GM04504 (cell line): Measurements from ENCODE around the gene NUDT1.

Source experiments
- DNase-seq: peaks from one replicate; pipeline ENCODE4 v3.0.0-alpha.2; 2012; ENCODE audit warnings: low read depth

Gene NUDT1

DNA sequence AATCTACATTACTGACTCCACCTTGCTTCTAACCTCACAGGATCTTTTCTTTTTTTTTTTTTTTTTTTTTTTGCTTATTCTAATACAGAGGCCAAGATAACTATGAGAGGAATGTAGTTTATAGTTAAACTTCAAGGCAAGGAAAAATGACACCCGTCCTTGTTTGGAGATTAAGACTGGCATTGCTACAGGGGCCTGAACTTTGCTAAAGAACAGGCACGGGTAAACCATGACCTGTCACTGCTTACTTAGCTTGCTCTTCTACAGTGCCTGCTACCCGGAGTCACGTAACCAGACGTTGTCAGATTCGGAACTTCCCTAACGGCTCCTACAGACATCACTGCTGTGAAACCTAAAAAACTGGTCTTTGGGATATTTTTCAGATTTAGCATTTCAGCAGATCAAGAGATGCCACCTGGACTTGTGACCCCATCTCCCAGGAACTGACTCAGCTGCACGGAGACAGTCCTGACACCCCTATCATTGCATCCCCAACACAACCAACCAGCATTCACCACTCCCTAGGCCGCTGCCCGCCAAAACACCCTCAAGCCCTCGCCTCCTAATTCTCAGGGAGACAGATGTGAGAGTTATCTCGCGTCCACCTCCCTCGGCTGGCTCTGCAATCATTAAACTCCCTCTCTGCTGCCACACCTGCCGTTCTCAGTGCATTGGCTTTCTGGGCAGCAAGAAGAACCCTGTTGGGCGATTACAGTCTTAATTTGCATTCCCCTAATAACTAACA is 36.8 kb upstream of the NUDT1 start:
- no peak for DNase-seq

DNA sequence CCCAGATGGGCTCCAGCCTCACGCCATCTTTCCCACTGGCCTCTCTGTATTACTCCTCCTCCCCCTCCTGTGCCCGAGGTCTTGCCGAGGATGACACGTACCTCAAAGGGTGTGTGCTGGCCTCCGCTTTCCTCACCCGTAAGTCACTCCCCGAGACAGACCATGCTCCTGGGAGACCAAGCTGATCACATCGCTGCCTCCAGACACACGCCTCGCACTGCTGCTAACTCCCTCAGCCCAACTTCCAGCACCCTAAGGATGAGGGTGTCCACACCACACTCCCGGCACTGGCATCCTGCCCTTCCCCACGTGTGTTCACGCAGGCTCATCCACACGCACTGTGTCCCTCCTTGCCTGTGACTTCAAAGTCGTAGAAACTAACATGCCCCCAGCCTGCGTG is 33.3 kb upstream of the NUDT1 start:
- no peak for DNase-seq

DNA sequence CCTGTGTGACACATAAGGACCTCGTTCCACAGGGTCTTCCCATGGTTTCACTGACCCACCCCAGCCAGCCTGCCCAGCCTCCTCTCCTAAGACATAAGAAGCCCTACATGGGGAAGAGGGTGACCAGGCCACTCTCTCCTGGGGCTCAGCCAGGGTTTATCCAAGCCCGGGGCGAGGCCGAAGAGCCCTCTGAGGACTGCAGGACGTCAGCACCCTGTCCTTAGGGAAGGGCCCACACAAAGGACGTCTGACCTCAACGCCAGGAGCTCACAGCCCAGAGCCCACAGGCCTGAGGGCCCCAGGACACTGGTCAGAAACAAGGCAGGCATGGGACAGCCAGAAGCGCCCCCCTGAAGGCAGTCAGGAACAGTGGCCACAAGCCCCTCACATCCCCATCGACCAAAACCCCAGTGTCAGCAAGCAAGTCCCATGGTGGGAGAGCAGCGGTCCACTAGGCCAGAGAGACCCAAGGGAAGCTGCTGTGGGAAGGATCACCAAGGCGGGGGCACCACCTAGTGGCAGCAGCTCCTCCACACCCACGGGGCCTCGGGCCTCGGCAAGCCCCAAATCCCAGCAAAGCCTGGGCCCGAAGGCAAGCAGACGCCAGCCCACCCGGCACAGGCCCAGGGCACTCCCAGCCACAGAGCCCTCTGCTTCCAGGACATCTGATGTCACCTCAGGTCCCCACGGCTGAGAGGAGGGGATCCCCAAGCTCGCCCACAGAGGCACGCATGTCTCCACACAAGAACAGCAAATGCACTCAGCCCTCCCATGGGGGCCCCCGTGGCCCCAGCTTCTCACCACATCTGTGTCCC is 32.7 kb upstream of the NUDT1 start:
- DNase-seq = peak; percentile 44

GRCh38 chr7:2209961-2210323 is 32.1 kb upstream of the NUDT1 start:
- no peak for DNase-seq

DNA sequence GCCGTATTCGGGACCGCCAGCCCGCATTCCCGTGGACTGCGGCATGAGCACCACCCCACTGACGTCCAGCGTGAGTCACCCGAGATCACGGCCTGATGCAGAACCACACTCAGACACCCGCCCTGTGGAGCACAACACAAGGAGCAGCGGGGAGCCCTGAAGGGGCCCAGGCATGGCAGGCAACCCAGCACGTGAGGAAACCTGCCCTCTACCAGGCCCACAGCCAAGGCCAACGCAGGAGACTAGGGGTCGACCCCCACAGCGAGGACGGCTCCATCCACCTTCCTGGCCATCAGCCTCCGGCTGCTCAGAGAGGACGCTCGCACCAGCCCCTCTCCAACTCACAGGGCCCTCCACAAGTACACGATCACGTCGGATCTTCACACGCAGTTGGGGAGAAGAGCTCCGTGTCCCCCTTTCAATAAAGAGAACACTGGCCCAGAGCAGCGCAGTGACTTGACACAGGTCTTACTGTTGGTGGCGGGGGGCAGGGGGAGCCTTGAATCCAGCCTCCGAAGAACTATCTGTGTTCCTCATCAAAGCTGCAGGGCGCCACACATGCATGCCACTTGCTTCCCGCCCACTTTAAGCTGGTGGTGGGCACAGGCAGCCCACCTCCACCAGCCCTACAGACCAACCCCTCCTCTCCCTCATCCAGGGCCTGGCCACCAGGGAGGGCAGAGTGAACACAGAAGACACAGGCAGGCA is 31.3 kb upstream of the NUDT1 start:
- no peak for DNase-seq

DNA sequence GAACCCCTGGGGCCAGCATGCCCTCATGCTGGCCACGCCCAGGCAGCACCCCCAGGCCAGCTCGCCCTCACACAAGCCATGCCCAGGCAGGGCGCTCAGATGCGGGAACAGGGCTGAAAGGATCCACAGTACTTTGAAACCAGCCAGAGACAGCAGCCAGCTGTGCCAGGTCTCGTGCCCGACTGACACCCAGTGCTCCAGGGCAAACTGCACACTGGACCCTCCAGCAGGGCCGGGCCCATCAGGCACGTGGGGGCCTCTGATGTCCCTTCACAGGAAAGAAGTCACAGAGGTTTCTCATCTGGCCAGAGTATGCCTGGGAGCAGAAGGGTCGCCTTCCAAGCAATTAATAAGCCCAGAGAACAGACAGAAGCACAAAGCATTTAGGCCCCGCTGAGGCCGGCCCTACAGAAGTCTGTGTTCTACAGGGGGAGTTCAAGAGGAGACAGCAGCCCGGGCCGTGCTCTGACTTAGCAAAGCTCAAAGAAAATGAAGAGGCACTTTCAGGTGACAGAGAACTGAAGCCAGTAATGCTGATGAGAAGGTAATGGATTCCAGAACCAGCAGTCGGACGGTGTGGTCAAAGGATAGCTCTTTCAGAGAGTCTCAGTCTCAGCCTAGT is 30.7 kb upstream of the NUDT1 start:
- no peak for DNase-seq

DNA sequence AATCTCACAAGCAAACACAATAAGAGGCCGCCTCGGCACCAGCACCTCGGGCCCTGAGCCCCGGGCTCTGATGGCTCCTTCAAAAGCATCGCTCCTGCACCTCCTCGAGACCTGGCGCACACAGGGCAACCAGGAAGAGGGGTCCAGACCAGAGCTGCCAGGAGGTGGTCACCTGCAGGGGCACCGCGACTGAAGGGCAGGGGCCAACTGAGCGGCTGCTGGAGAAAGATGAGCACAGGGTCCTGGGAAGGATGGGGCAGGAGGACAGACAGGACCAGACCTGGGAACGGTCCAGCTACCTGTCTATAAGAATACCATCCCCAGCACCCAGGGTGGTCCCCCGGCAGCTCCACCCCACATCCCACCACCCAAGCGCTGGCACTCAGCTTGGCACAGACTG is 30.1 kb upstream of the NUDT1 start:
- DNase-seq = no peak

DNA sequence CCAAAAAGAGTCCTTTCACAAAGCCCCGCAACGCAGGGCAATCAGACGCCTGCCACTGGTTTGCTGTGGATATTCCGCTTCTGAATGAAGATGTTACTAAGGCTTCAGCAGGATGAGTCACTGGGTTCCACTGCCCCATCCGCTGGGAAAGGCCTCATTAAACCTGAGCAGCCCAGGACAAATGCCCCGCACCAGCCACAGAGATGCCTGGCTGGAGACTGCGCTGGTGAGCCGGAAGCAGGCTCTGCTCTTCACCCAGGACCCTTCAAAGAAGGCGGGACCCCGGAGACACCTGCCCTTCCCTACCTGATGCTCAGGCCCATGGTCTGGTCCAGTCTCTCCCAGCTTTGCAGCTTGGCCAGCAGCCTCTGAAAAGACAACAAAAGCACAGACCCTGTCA is 29.1 kb upstream of the NUDT1 start:
- no peak for DNase-seq

- DNase-seq = no peak
Measured at GRCh38 chr7:2213551-2214215, 28.3 kb upstream of the NUDT1 start.

GRCh38 chr7:2214636-2215035 is 27.4 kb upstream of the NUDT1 start:
- DNase-seq = no peak

DNA sequence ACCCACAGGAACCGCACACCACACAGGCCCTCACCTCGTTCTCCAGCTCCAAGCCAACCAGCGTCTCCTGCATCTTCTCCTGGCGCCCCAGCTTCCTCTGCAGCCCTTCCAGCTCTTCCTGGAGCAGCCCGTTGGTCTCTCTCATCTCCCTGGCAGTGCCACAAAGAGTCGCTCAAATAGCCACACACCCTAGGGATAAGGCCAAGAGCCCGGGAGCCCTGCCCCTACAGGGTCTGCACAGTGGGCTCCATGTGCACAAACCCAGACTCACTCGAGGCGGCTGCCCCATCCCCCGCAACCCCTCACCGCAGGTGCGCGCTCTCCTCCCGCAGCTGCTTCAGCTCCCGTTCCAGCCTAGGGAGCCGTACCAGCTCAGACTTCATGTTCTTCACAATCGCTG is 26.2 kb upstream of the NUDT1 start:
- DNase-seq = no peak

DNA sequence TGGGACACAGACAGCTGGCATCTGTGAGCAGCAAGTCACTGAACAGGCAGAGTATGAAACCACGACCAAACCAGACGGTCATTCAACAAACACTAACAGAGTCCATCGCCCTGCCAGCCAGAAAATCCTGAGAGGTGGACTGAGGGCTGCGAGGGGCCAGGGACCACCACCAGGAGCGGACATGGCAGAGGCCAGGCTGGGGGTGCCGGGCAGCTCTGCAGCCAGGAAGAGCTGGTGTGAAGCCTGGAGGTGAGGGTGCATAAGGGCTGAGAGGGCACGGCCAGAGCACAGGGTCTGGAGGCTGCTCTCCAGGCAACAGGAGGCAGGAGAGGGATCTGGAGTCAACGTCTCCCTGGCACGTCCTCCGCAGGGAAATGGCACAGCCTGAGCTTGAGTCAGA is 24.8 kb upstream of the NUDT1 start:
- DNase-seq = no peak

GRCh38 chr7:2217716-2218443 is 24.1 kb upstream of the NUDT1 start:
- no peak for DNase-seq

- no peak for DNase-seq
Measured at GRCh38 chr7:2218444-2218785, 23.6 kb upstream of the NUDT1 start.

GRCh38 chr7:2219136-2219535 is 22.9 kb upstream of the NUDT1 start:
- DNase-seq = no peak

DNA sequence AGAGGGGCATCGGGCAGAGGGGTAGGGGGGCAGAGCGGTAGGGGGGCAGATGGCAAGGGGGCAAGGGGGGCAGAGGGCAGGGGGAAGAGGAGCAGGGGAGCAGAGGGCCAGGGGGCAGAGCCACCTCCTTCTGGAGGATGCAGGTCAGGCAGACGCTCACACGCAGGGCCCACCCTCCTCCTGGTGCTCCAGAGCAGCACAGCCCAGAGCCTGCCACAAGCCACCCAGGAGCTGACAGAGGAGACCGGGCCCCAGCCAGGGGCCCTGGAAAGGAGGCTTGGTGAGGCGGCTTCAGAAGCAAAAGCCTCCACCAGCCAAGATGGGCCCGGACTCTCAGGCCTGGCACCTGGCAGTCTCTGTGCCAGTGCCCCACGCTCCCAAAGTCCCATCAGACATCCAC is 22.4 kb upstream of the NUDT1 start:
- no peak for DNase-seq

DNA sequence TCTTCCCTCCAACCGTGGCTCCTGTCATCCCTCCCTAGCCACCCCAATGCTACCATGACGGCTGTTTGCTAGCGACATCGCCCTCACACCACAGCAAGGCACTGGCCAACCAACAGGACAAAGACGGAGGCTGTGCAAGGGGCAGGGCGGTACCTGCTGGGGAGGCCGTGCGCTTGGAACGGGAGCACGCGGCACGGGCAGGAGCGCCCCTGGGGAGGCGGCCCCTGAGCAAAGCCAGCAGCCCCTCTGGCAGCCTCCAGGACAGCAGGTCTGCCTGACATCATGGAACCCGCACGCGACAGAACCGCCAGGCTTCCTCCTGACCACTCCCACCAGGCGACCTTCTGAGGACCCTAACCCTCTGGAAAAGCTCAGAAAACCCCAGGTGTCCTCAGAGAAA is 22.0 kb upstream of the NUDT1 start:
- no peak for DNase-seq

DNA sequence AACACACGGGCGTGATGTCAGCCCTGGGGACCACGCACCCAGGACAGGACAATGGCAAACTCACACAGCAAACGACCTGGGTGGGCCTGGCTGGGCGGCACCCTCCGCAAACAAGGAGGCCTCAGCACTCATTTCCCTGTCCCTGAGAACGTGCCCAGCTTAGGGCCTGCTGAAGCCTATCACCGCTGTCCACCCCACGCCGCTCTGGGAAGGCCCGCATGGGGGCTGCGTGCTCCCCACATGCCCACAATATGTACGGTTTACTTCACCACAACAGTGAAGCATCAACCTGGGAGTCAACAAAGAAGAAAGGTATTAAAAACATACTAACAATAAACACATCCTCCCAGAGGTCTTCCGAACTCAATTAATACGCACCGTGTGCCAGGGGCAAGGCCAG is 21.5 kb upstream of the NUDT1 start:
- DNase-seq = no peak

- DNase-seq = no peak
Measured at GRCh38 chr7:2220954-2221353, 21.1 kb upstream of the NUDT1 start.

- DNase-seq = no peak
Measured at GRCh38 chr7:2222516-2222915, 19.5 kb upstream of the NUDT1 start.

DNA sequence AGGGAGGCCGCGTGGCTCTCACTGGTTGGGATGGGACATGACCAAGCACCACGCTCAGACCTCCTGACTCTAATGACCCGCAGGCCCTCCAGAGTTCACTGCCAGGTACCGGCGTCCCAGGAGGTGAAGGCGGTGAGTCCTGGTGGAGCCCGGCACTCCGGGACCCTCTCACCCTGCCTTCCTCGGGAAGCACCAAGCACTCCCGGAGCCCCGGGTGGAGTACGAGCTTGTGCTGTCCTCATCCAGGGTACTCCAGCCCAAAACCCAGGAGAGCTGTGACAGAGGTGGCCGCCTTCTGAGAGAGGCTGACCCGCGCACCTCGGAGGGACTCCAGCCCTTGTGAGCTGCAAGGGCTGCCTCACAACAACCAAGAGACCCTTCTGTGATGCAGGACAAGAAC is 18.7 kb upstream of the NUDT1 start:
- DNase-seq = no peak

- no peak for DNase-seq
Measured at GRCh38 chr7:2224491-2224928, 17.5 kb upstream of the NUDT1 start.
